Endothelial cell of umbilical vein (primary cell): ENCODE measurements around the gene MICALL2.

Experiments used
- EZH2 ChIP-seq: IDR thresholded peaks from 2 replicates; pipeline ENCODE4 v1.6.1; 2012; ENCODE audit warnings: borderline replicate concordance, low read depth, mild to moderate bottlenecking, moderate library complexity, low read length, inconsistent platforms; ENCODE audit not compliant: severe bottlenecking
- MAX ChIP-seq: IDR thresholded peaks from 2 replicates; pipeline ENCODE4 v1.6.1; 2011; ENCODE audit not compliant: insufficient read depth, insufficient read length
- POLR2A ChIP-seq: IDR thresholded peaks from 2 replicates; pipeline ENCODE4 v1.6.1; 2012; ENCODE audit warnings: low read depth, mild to moderate bottlenecking, control low read depth, low read length
- POLR2AphosphoS5 ChIP-seq: IDR thresholded peaks from 2 replicates; pipeline ENCODE4 v1.6.1; 2012; ENCODE audit warnings: low read depth, mild to moderate bottlenecking, control low read depth, low read length, moderate library complexity; ENCODE audit not compliant: insufficient read depth
- TF ChIP-seq, protein P1 (sequence below), 2 donors: IDR thresholded peaks; 1 replicate in 1 of 2; 2 replicates in 1 of 2; pipeline ENCODE4 v1.5.1; 2011; ENCODE audit warnings: low read length in 2 of 2, mild to moderate bottlenecking in 2 of 2, moderate library complexity in 2 of 2, control low read depth in 1 of 2, inconsistent platforms in 1 of 2, low read depth in 1 of 2; ENCODE audit not compliant: insufficient read depth in 1 of 2; ENCODE audit errors: extremely low read depth in 1 of 2

- TF ChIP-seq MAX = no peak
- TF ChIP-seq, protein P1, sequence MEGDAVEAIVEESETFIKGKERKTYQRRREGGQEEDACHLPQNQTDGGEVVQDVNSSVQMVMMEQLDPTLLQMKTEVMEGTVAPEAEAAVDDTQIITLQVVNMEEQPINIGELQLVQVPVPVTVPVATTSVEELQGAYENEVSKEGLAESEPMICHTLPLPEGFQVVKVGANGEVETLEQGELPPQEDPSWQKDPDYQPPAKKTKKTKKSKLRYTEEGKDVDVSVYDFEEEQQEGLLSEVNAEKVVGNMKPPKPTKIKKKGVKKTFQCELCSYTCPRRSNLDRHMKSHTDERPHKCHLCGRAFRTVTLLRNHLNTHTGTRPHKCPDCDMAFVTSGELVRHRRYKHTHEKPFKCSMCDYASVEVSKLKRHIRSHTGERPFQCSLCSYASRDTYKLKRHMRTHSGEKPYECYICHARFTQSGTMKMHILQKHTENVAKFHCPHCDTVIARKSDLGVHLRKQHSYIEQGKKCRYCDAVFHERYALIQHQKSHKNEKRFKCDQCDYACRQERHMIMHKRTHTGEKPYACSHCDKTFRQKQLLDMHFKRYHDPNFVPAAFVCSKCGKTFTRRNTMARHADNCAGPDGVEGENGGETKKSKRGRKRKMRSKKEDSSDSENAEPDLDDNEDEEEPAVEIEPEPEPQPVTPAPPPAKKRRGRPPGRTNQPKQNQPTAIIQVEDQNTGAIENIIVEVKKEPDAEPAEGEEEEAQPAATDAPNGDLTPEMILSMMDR (IDR thresholded peaks at IDR 0.05; ENCODE audit: extremely low read depth in 1 of 2, insufficient read depth in 1 of 2, low read depth in 1 of 2, low read length in 2 of 2) = no peak
- TF ChIP-seq POLR2AphosphoS5 = no peak
- no peak for TF ChIP-seq POLR2A
- no peak for TF ChIP-seq EZH2
These were observed 46.7 kb upstream of the MICALL2 start for GRCh38 chr7:1505731-1506550.
